ENCODE results near the gene MRPS33. TPM values are rescaled to one million over a fixed set of nuclear protein-coding genes. Genes with fewer than 3 reads are reported as not detected.

The MRPS33 gene
- total and polyA plus RNA-seq, 10 of the 15 experiments (the other 5 are each of a cell fraction or from before 2014, with no cell fraction given) = 48.4 to 372 (median 124) TPM

GRCh38 chr7:141012696-141013344 lies 1.9 kb downstream of the MRPS33 start:
- no peak for ATAC-seq
- H3K9me3 ChIP-seq (replicated peaks; ENCODE audit: control insufficient read depth, insufficient read depth, low read length) = peaks cover 3% of the 10 kb centered on the region; the same call in 1 of the 3 replicates
- WGBS (ENCODE audit: insufficient coverage, insufficient replicate concordance, low lambda C conversion rate, missing lambda C conversion rate) = 51% methylated on average over 2 of the region's 2 CpGs

More at GRCh38 chr7:141012696-141013344, 1.9 kb downstream of the MRPS33 start:
- ChIA-PET POLR2A (interaction anchor here (0.5 to 1.0 kb wide), 2 partner anchors 207 to 315 kb away, joined by 3 read pairs; no protein-coding TSS in a partner anchor), RAD21 (ENCODE audit: unreplicated experiment) (interaction anchor here (0.7 to 5.7 kb wide), 5 partner anchors 202 to 535 kb away, joined by 3 to 88 read pairs (median 5); no protein-coding TSS in a partner anchor), SMC1A (ENCODE audit: uncharacterized antibody, unreplicated experiment) (interaction anchor here (0.6 to 10.8 kb wide), 9 partner anchors 11 to 337 kb away, joined by 3 to 134 read pairs (median 4); no protein-coding TSS in a partner anchor), CTCF (interaction anchor here (0.8 to 7.5 kb wide), 16 partner anchors 21 to 725 kb away, joined by 3 to 166 read pairs (median 5); partner anchors contain the start of genes ADCK2, BRAF and SSBP1)
- Histone ChIP-seq H3K79me2 (ENCODE audit: control insufficient read depth, insufficient read depth, low read length) (peaks cover 21% of the 10 kb centered on the region), H3K27me3 (replicated peaks in 1 of 2; ENCODE audit: control insufficient read depth in 2 of 2, insufficient read depth in 2 of 2, low read length in 1 of 2) (no peaks in the 10 kb centered on the region), H4K20me1 (ENCODE audit: control insufficient read depth, insufficient read depth) (no peaks in the 10 kb centered on the region), H3K4me1 (ENCODE audit: control insufficient read depth, insufficient read depth, low read length) (peaks cover 10% of the 10 kb centered on the region), H3K9ac (ENCODE audit: control insufficient read depth, insufficient read depth, low read length) (no peak overlapping the region), H3K27ac (ENCODE audit: control insufficient read depth, insufficient read depth) (peak overlapping the region; percentile 31; the same call in 1 of the 2 replicates), H3K4me2 (ENCODE audit: control insufficient read depth, insufficient read depth) (peak overlapping the region; percentile 96), H3K36me3 (ENCODE audit: control insufficient read depth in 2 of 2, insufficient read depth in 2 of 2, low read length in 1 of 2) (peaks cover 0 to 4% of the 10 kb centered on the region in 2 experiments; a peak in 2 of 4 replicates), H3K4me3 (peak overlapping the region; percentile 86; the same call in 1 of the 2 replicates), H2AFZ (ENCODE audit: control insufficient read depth, low read depth, low read length) (no peak overlapping the region)
- TF ChIP-seq SUPT20H (IDR thresholded peaks at IDR 0.05; ENCODE audit: borderline replicate concordance, control insufficient read depth, low read depth, low read length) (no peak), DPF2 (IDR thresholded peaks at IDR 0.05) (no peak), ELK1 (IDR thresholded peaks at IDR 0.05; ENCODE audit: low read depth, low read length) (no peak), ZBED1 (IDR thresholded peaks at IDR 0.05; ENCODE audit: borderline replicate concordance) (no peak), ZZZ3 (IDR thresholded peaks at IDR 0.05; ENCODE audit: control insufficient read depth, insufficient read length, low read depth) (no peak), ATF3 (IDR thresholded peaks at IDR 0.05; ENCODE audit: borderline replicate concordance, extremely low read depth, low read depth, low read length) (no peak), SREBF2 (IDR thresholded peaks at IDR 0.05; ENCODE audit: low read length) (no peak), NBN (IDR thresholded peaks at IDR 0.05) (no peak), IRF5 (IDR thresholded peaks at IDR 0.05; ENCODE audit: borderline replicate concordance) (no peak), CBX3 (IDR thresholded peaks at IDR 0.05; ENCODE audit: borderline replicate concordance, low read depth) (no peak), STAT3 (IDR thresholded peaks at IDR 0.05; ENCODE audit: low read depth, low read length) (no peak), BMI1 (IDR thresholded peaks at IDR 0.05; ENCODE audit: borderline replicate concordance) (no peak), CHD1 (IDR thresholded peaks at IDR 0.05; ENCODE audit: low read depth, low read length) (no peak), GABPA (IDR thresholded peaks at IDR 0.05; ENCODE audit: low read depth) (no peak), IRF3 (IDR thresholded peaks at IDR 0.05) (no peak), IKZF2 (IDR thresholded peaks at IDR 0.05) (no peak), ZNF207 (IDR thresholded peaks at IDR 0.05; ENCODE audit: borderline replicate concordance) (no peak), NFIC (IDR thresholded peaks at IDR 0.05; ENCODE audit: low read depth, low read length) (no peak), RB1 (IDR thresholded peaks at IDR 0.05; ENCODE audit: borderline replicate concordance) (no peak)
- no peak for DNase-seq (ENCODE audit: low read depth, low spot score)
- FAIRE-seq = no peak
- in situ Hi-C loops (cut with MboI) = loop anchor here (5.0 to 10.0 kb wide), 4 partner anchors 201 to 722 kb away; partner anchors contain the start of genes ADCK2 and SSBP1
- intact Hi-C loops (cut with micrococcal nuclease; ENCODE audit: unreplicated experiment) = loop anchor here (1.0 to 5.0 kb wide), 7 partner anchors 202 to 536 kb away; partner anchors contain the start of gene MKRN1
- no TSS peak for BruUV-seq (replicated peaks)

All from GM12878 (cell line).